Suppressor macrophage treated with lipopolysaccharide for 1 hour (primary cell): ENCODE measurements around the gene SIX1.

Experiments
- DNase-seq, 3 donors: peaks; one replicate each; pipeline ENCODE4 v3.0.0-alpha.2; 2020 to 2022

The SIX1 gene

DNA sequence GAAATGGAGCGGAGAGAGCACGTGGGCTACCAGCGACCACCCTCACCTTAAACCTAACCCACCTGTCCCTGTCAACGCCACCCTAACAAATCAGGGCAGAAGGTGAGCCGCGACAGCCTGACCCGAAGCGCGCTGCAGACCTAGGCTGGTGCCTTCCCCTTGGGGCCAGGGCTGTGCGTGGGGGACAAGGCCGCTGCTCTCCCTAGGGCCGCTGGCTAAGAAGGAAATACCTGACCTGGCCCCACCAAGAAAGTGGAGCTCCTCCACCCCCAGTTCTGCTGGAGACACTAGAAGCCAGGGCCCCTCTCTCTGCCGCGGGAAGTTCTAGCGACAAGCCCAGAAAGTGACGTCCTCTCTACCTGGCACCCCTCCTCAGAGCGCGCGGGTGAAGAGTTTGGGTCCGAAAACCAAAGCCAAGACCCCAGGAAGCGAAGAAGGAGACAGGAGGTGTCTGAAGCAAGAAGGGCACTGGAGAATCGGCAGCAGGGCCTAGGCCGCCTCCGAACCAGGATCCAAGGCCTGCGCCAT lies 7.5 kb downstream of the SIX1 start:
- no peak for DNase-seq

DNA sequence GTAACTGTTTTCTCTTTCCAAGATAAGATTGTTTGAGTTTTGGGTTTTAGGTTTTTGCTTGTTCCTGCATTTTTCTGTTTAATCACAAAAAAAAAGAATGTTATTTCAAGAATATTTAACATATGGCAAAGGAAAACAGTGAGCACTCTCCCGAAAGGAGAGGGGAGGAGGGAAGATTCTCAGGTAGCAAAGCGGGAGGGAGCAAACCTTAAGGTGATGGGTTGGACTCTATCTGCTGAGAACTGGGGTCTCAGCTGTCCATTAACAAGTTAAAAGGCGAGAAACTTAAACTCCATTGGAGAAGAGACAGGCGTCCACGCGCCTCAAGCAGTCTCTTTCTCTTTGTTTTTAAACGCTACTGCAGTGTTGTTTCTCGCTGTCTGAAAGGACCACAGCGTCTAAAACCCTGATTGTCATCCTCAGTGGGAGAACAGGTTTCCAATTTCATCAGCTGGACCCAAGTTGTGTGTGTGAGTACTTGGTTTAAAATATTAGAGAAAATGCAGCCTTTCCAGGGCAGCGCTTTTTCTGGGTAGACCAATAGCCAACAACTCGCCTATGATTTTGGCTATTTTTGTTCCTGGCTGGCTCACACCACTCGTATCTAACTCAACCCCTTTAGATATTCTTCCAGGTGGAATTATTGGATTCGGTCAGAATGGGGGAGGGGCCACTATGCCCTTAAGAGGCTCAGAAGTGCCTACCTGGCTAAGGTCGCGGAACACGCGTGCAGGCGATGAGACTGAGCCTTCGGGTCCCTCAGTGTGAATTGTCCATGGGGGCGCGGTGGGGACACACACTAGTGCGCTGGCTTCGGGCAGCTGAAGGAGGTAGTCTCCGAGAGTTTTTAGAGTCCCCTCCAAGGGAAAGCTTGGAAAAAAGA lies 8.2 kb downstream of the SIX1 start:
- no peak for DNase-seq

GRCh38 chr14:60639674-60640073 lies 9.6 kb downstream of the SIX1 start:
- no peak for DNase-seq

DNA sequence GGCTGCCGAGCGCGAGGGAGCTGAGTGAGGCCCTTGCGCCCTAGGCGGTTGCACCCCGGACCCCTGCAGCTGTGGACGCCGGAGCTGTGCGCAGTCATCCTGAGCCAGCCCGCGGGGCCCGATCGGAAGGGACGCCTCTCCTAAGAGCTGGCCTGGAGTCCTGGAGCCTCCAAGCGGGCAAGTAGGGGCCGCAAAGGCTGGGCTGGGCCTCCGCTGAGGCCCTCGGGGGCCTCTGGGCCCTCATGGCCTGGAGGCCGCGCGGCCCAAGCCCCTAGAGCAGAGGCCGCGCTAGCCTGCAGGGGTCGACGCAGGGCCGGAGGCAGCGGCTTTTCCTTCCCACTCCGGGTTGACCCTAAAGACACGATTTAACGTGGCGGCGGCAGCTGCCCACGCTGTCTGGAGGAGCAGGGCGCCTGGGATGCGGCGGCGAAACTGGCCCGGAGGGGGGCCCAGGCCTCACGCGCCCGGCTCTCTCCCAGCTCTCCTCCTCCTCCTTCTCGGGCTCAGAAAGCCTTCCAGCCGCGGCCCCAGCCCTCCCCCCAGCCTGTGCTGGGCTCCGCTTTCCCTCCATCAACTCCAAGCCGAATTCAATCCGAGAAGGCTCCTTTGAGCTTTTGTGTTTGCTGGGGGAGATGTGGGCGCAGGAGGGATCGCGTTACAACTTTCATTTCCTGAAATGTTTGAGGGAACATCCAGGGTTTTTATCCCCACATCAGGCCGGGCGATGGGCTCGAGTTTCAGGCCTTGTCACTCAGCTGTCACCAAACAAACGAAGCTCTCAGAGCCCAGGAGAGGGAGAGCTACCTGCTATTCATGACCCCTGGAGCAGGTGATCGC lies 11.6 kb downstream of the SIX1 start:
- no peak for DNase-seq

GRCh38 chr14:60636879-60637478 lies 12.3 kb downstream of the SIX1 start:
- DNase-seq, result no peak

DNA sequence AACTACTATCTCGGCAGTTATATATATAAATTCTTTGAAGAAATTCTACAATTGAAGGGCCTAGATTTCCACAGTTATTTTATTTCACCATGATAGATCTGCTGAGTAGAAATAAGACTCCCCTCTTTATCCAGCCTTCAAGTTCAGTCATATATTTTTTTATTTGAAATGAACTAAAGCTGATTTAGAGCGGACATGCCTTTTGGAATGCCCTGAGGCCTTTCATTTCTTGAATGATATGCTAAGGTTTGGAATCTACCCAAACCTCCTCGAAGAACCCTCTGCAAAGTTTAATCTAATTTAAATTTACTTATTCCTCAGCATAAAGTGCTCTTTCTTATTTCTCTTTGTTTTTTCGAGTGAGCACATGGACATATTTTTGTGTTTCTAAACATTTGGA lies 15.1 kb downstream of the SIX1 start:
- no peak for DNase-seq

GRCh38 chr14:60632777-60633176 lies 16.5 kb downstream of the SIX1 start:
- no peak for DNase-seq

- no peak for DNase-seq
Measured at GRCh38 chr14:60632257-60632656, 17.0 kb downstream of the SIX1 start.

GRCh38 chr14:60631842-60632241 lies 17.4 kb downstream of the SIX1 start:
- DNase-seq, result no peak

GRCh38 chr14:60630129-60630528 lies 19.1 kb downstream of the SIX1 start:
- no peak for DNase-seq

DNA sequence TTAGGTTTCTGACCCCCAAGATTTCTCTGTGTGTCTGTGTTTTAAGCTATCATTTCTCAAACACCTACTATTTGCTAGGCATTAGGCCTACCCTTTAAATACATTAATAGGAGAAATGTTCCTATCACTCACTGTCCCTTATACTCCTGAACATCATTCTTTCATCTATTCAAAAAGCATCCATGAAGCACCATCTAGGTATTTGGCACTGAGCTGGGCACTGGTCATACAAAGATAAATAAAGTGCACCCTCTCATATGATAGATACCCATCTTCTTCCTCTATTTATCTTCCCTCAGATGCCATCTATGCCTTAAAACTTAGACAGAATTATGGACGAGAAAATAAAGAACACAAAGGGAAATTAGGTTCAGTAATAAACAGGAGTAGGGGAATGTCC lies 20.4 kb downstream of the SIX1 start:
- no peak for DNase-seq

DNA sequence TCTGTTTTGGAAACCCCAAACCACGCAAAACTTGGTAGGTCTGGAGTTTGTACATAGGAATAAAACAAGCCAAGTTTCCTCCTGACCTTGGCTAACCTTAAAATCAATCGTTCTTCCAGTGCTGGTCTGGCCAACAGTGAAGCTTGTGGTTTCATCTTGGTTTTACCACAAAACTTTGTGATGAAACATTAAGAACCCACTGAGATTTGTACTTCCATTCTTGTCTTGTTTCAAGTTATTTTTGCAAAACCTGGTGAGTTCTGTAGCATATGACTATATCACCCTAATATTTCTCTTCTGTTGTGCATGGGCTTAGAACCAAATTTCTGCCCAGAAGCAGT lies 26.4 kb downstream of the SIX1 start:
- no peak for DNase-seq

GRCh38 chr14:60622210-60622916 lies 26.9 kb downstream of the SIX1 start:
- no peak for DNase-seq

GRCh38 chr14:60621386-60621785 lies 27.9 kb downstream of the SIX1 start:
- DNase-seq, result no peak

- no peak for DNase-seq
Measured at GRCh38 chr14:60618241-60618640, 31.0 kb downstream of the SIX1 start.

DNA sequence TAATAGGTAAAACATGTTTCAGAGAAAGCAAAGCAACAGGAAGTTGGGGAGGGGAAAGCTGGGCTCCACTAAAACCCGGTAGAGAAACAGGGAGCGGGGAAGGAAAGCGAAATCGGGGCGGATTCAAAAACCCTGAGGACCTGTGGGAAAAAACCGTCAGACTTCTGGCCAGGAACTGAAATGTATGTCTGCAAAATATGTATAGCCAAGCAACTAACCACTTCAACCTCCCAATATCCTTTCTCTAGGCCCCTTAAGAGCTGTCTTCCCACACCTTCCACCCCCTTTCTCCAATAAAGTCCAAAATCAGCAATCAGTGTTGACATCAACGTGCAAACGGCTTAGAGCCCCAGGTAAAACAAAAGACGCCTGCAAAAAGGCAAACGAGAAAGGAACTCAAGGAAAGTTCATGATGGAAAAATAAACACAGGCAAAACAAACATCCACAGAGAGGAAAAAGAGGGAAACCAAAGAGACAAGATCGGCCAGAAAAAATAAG lies 32.8 kb downstream of the SIX1 start:
- DNase-seq, result no peak

DNA sequence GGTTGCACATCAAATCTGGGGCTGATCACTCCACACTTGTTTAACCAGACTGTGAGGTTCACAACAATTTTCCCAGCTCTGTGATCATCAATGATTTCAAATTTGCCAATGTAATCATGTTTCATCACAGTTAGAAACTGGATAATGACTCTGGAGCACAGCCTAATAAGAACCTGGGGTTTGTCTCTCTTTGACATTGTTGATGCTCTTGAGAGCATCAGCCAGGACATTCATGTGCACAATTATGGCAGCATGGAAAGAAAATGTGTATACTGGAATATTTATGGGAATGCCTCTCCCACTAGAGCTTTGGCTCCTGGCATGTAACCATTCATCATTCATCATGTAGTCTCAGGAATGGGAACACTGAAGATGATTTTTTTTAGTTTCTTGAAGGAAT lies 47.0 kb downstream of the SIX1 start:
- no peak for DNase-seq

GRCh38 chr14:60599727-60600126 lies 49.5 kb downstream of the SIX1 start:
- DNase-seq, result no peak

GRCh38 chr14:60596139-60596538 lies 53.1 kb downstream of the SIX1 start:
- no peak for DNase-seq

DNA sequence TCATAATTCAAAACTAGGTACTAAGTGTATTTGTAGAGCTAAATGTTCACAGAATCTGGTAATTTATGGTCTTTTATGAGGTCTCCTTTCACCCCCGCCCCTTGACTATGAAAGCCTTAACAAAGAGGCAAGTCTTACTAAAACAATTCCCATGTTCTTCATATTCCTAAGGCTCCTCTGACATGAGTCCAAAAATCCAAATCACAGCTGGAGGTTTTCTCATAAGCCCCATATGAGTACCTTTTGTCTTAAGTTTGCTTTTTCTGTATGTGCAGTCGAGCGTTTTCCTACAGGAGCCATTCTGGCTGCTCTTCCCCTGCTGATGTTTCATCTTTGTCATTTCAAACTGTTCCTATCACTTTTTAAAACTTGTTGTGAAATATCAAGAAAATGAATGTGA lies 55.2 kb downstream of the SIX1 start:
- no peak for DNase-seq
